ENCODE measurements around the gene NFE2L3. TPM values are rescaled to one million over a fixed set of nuclear protein-coding genes. Genes with fewer than 3 reads are reported as not detected.
"Not testable (repeated sequence)": the region's sequence is repeated elsewhere in the genome, so short reads cannot be mapped to it uniquely, and the experiment has no call there.

Gene NFE2L3
- total RNA-seq, 2 donors from 2014 or later: 18.5 to 22.2 TPM

- Mint-ChIP-seq H3K4me3 (no peak overlapping the region), H3K27ac (peak overlapping the region; percentile 98), H3K9me3 (no peaks in the 10 kb centered on the region), H3K4me1 (ENCODE audit: low read depth) (peaks cover 46% of the 10 kb centered on the region), H3K36me3 (ENCODE audit: insufficient read depth in 2 of 2) (peaks cover 2 to 22% of the 10 kb centered on the region in 2 donors), H3K27me3 (ENCODE audit: low read depth) (no peaks in the 10 kb centered on the region)
- no peak for DNase-seq
- peak; percentile 6 to 8 for ATAC-seq (replicated peaks in 1 of 2)
Observed at GRCh38 chr7:26179422-26179821, 27.4 kb downstream of the NFE2L3 start.

- DNase-seq: no peak
- Mint-ChIP-seq H3K4me1 (ENCODE audit: low read depth) (peaks cover 50% of the 10 kb centered on the region), H3K36me3 (ENCODE audit: insufficient read depth in 2 of 2) (peaks cover 2 to 24% of the 10 kb centered on the region in 2 donors), H3K9me3 (no peaks in the 10 kb centered on the region), H3K27me3 (ENCODE audit: low read depth) (no peaks in the 10 kb centered on the region), H3K4me3 (peak overlapping the region in 1 of 2 donors; percentile 39), H3K27ac (peak overlapping the region; percentile 98)
- peak; percentile 7 for ATAC-seq (replicated peaks in 1 of 2)
Observed at GRCh38 chr7:26179826-26180497, 28.0 kb downstream of the NFE2L3 start.

GRCh38 chr7:26180792-26181198 is 28.8 kb downstream of the NFE2L3 start:
- ATAC-seq (replicated peaks in 1 of 2) (no peak), DNase-seq (no peak)
- Mint-ChIP-seq H3K36me3 (ENCODE audit: insufficient read depth in 2 of 2) (peaks cover 5 to 28% of the 10 kb centered on the region in 2 donors), H3K4me1 (ENCODE audit: low read depth) (peaks cover 58% of the 10 kb centered on the region), H3K27ac (peak overlapping the region; percentile 98), H3K27me3 (ENCODE audit: low read depth) (no peaks in the 10 kb centered on the region), H3K4me3 (no peak overlapping the region), H3K9me3 (no peaks in the 10 kb centered on the region)

GRCh38 chr7:26181474-26182227 is 29.7 kb downstream of the NFE2L3 start:
- DNase-seq (no peak), ATAC-seq (replicated peaks in 1 of 2) (no peak)
- Mint-ChIP-seq H3K27ac (peak overlapping the region; percentile 98), H3K4me3 (peak overlapping the region in 1 of 2 donors; percentile 56), H3K4me1 (ENCODE audit: low read depth) (peaks cover 65% of the 10 kb centered on the region), H3K9me3 (no peaks in the 10 kb centered on the region), H3K36me3 (ENCODE audit: insufficient read depth in 2 of 2) (peaks cover 5 to 32% of the 10 kb centered on the region in 2 donors), H3K27me3 (ENCODE audit: low read depth) (no peaks in the 10 kb centered on the region)

GRCh38 chr7:26182283-26182682 is 30.3 kb downstream of the NFE2L3 start:
- no peaks in the 10 kb centered on the region for H3K27me3 Mint-ChIP-seq (ENCODE audit: low read depth)
- H3K27ac Mint-ChIP-seq: peak overlapping the region; percentile 98

GRCh38 chr7:26182706-26183105 is 30.7 kb downstream of the NFE2L3 start:
- Mint-ChIP-seq H3K27ac (peak overlapping the region; percentile 98), H3K9me3 (no peaks in the 10 kb centered on the region), H3K4me3 (peak overlapping the region in 1 of 2 donors; percentile 34), H3K4me1 (ENCODE audit: low read depth) (peaks cover 68% of the 10 kb centered on the region), H3K36me3 (ENCODE audit: insufficient read depth in 2 of 2) (peaks cover 5 to 37% of the 10 kb centered on the region in 2 donors), H3K27me3 (ENCODE audit: low read depth) (no peaks in the 10 kb centered on the region)
- no peak for DNase-seq
- ATAC-seq (replicated peaks in 1 of 2): peak in 1 of 2 donors; percentile 4

More at GRCh38 chr7:26182283-26182682, 30.3 kb downstream of the NFE2L3 start:
- Mint-ChIP-seq H3K4me3 (peak overlapping the region in 1 of 2 donors; percentile 56), H3K9me3 (no peaks in the 10 kb centered on the region), H3K36me3 (ENCODE audit: insufficient read depth in 2 of 2) (peaks cover 5 to 35% of the 10 kb centered on the region in 2 donors), H3K4me1 (ENCODE audit: low read depth) (peaks cover 68% of the 10 kb centered on the region)
- no peak for ATAC-seq (replicated peaks in 1 of 2)
- DNase-seq: no peak

GRCh38 chr7:26183545-26184280 is 31.7 kb downstream of the NFE2L3 start:
- no peak for DNase-seq
- peaks cover 68% of the 10 kb centered on the region for H3K4me1 Mint-ChIP-seq (ENCODE audit: low read depth)

GRCh38 chr7:26184281-26185101 is 32.5 kb downstream of the NFE2L3 start:
- not testable (repeated sequence) for H3K9me3 Mint-ChIP-seq; DNase-seq; H3K27me3 Mint-ChIP-seq (ENCODE audit: low read depth)
- H3K4me1 Mint-ChIP-seq (ENCODE audit: low read depth): peaks cover 73% of the 10 kb centered on the region
- H3K27ac Mint-ChIP-seq: peak overlapping the region; percentile 98
- H3K36me3 Mint-ChIP-seq (ENCODE audit: insufficient read depth in 2 of 2): peaks cover 3 to 42% of the 10 kb centered on the region in 2 donors
- peak overlapping the region in 1 of 2 donors; percentile 38 for H3K4me3 Mint-ChIP-seq
- peak; percentile 1 to 8 for ATAC-seq (replicated peaks in 1 of 2)

More at GRCh38 chr7:26183545-26184280, 31.7 kb downstream of the NFE2L3 start:
- H3K27me3 Mint-ChIP-seq (ENCODE audit: low read depth): no peaks in the 10 kb centered on the region
- no peaks in the 10 kb centered on the region for H3K9me3 Mint-ChIP-seq
- peak overlapping the region; percentile 98 for H3K27ac Mint-ChIP-seq
- peak overlapping the region in 1 of 2 donors; percentile 38 for H3K4me3 Mint-ChIP-seq
- H3K36me3 Mint-ChIP-seq (ENCODE audit: insufficient read depth in 2 of 2): peaks cover 3 to 39% of the 10 kb centered on the region in 2 donors
- ATAC-seq (replicated peaks in 1 of 2): no peak

- ATAC-seq (replicated peaks in 1 of 2) (peak; percentile 16), DNase-seq (no peak)
- Mint-ChIP-seq H3K9me3 (no peaks in the 10 kb centered on the region), H3K27ac (peak overlapping the region; percentile 98), H3K4me1 (ENCODE audit: low read depth) (peaks cover 78% of the 10 kb centered on the region), H3K36me3 (ENCODE audit: insufficient read depth in 2 of 2) (peaks cover 3 to 48% of the 10 kb centered on the region in 2 donors), H3K27me3 (ENCODE audit: low read depth) (no peaks in the 10 kb centered on the region), H3K4me3 (peak overlapping the region in 1 of 2 donors; percentile 51)
Observed at GRCh38 chr7:26185131-26185843, 33.3 kb downstream of the NFE2L3 start.

GRCh38 chr7:26185844-26186180 is 33.8 kb downstream of the NFE2L3 start:
- Mint-ChIP-seq H3K27ac (peak overlapping the region; percentile 98), H3K4me1 (ENCODE audit: low read depth) (peaks cover 78% of the 10 kb centered on the region), H3K36me3 (ENCODE audit: insufficient read depth in 2 of 2) (peaks cover 7 to 50% of the 10 kb centered on the region in 2 donors), H3K4me3 (peak overlapping the region in 1 of 2 donors; percentile 51), H3K27me3 (ENCODE audit: low read depth) (no peaks in the 10 kb centered on the region), H3K9me3 (no peaks in the 10 kb centered on the region)
- ATAC-seq (replicated peaks in 1 of 2) (no peak), DNase-seq (no peak)

GRCh38 chr7:26186364-26187311 is 34.6 kb downstream of the NFE2L3 start:
- ATAC-seq (replicated peaks in 1 of 2) (peak; percentile 2 to 16), DNase-seq (no peak)
- Mint-ChIP-seq H3K4me1 (ENCODE audit: low read depth) (peaks cover 77% of the 10 kb centered on the region), H3K9me3 (no peaks in the 10 kb centered on the region), H3K36me3 (ENCODE audit: insufficient read depth in 2 of 2) (peaks cover 7 to 51% of the 10 kb centered on the region in 2 donors), H3K27ac (peak overlapping the region; percentile 96), H3K4me3 (peak overlapping the region in 1 of 2 donors; percentile 26), H3K27me3 (ENCODE audit: low read depth) (no peaks in the 10 kb centered on the region)

Data from activated T-cell treated with anti-CD3 and anti-CD28 coated beads, Interleukin-2, amount 50 U/mL, for 72 hours (primary cell).